CD4-positive, alpha-beta T cell treated with Interleukin-12 subunit alpha and Interleukin-12 subunit beta, for 1 hour (primary cell): ENCODE data around the gene PTPRCAP.
A peak's percentile ranks its signal among the peaks of the same experiment; 100 is the strongest.
"Not testable (repeated sequence)": the region's sequence is repeated elsewhere in the genome, so short reads cannot be mapped to it uniquely, and the experiment has no call there.

ENCODE experiments used
- DNase-seq: peaks from one replicate; pipeline ENCODE4 v3.0.0-alpha.2; 2020

Gene PTPRCAP

GRCh38 chr11:67440229-67441097 lies 3.0 kb upstream of the PTPRCAP start:
- DNase-seq, result no peak

- DNase-seq, result no peak
Observed at GRCh38 chr11:67439321-67440228, 2.1 kb upstream of the PTPRCAP start.

DNA sequence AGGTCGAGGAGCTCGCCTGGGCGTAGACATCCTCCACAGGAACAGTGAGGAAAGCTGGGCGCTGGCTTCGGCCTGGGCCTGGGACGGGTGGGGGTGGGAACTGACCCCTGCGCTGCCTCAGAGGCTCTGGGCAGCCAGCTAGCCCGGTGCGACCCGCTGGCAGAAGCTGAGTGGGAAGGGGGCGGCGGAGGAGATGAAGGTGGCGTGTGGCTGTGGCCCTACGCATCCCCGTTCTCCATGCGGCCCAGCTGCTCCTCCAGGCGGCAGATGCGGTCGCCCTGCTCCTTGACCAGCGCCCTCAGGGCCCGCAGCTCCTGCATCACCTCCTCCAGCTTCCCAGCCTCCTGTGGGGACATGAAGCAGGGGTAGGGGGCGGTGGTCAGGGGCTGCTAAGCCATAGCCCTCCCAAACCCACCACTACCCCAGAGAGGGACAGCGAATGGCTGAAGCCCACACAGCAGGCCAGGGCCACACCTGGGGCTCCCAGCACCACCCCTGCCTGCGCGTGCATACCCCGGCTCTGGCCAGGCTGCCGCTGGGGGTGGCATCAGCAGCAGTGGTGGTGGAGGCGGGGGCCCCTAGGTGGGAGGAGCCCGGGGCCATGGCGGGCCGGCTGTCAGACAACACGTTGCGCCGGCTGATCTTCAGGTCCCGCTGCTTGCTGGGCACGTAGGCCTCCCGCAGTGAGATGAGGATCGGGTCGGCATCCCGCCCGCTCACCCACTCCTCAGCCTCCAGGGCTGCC lies 848 bp upstream of the PTPRCAP start:
- DNase-seq, result peak; percentile 78

DNA sequence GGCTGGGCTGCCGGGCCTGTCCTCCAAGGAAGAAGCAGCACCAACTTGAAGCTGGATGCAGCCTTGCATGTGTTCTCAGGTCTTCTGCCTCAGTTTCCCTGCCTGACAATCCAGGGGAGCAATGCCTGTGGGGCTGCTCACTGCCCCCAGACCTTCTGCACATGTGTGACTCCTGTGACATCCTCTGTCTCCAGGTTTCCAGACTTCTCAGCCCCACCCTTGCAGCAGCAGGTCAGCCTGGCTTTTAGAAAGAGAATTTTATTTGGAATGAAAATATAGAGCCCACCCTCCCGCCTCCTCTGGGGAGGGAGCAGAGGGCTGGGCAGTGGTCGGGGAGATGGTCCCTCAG lies 301 bp upstream of the PTPRCAP start:
- DNase-seq, result no peak

GRCh38 chr11:67436459-67437081 lies 912 bp downstream of the PTPRCAP start:
- peak; percentile 67 for DNase-seq

DNA sequence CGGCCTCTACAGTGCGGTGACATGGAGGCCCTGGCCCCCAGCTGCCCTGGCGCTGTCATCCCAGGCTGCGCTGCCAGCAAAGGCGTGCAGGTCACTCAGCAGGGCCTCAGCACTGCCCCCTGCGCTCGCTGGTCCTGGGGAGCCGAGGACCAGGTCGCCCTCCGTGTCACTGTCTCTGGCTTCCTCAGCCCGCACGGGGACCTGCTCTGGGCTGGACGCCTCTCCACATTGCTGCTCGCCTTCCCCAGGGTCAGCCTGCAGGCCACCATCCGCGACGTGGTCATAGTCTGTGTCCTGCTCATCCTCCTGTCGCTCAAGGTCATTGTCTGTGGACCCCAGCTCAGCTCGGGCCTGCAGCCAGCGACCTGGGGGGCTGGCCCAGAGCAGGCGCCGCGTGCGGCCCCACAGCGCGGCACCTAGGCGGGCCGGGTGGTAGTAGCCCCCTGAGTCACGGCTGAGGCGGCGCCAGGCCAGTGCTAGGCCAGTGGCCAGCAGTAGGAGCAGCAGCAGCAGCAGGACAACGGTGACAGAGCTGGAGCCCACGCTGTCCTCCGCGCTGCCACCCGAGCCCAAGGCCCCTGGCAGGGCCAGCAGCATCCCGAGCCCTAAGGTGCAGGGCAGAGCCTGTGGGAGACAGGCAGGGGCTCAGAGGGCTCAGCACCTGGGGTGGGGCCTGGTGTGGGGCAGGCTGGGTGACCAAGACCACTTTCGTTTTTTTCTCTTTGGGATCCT lies 1.6 kb downstream of the PTPRCAP start:
- no peak for DNase-seq

DNA sequence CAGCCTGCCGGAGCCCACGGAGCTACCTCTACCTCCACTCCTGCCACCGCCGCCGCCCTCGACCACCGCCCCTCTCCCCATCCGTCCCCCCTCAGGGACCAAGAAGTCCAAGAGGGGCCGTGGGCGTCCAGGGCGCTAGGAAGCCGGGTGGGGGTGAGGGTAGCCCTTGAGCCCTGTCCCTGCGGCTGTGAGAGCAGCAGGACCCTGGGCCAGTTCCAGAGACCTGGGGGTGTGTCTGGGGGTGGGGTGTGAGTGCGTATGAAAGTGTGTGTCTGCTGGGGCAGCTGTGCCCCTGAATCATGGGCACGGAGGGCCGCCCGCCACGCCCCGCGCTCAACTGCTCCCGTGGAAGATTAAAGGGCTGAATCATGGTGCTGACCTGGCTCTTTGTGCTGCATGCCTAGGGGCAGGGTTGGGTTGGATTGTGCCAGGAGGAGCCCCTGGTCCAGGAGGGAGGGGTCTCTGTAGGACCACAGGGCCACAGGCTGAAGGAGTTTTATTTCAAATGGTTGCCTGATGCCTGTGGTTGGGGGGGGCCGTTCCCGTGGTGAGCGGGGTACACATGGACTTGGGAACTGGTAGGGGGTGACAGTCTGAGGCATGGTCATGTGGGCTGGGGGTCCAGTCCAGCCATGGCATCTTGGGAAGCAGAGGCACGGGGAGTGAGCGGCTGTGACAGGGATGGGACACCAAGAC lies 2.3 kb downstream of the PTPRCAP start:
- DNase-seq, result no peak

DNA sequence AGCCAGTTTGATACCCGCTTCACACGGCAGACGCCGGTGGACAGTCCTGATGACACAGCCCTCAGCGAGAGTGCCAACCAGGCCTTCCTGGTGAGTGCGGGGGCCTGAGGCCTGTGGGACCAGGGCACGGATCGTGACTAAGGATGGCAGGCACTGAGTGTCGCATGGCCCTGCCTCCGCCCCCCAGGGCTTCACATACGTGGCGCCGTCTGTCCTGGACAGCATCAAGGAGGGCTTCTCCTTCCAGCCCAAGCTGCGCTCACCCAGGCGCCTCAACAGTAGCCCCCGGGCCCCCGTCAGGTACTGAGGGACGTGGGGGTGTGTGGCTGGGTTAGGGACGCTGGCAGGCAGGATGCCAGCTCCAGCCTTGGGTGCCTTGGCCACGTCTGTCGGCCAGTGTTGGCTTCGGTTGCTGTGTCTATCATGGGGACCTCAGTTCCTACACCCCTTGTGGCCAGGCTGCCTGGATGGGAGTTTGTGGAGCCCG lies 3.0 kb downstream of the PTPRCAP start:
- no peak for DNase-seq

- no peak for DNase-seq
Observed at GRCh38 chr11:67433536-67434394, 3.7 kb downstream of the PTPRCAP start.

- DNase-seq, result no peak
Observed at GRCh38 chr11:67432655-67433349, 4.7 kb downstream of the PTPRCAP start.

DNA sequence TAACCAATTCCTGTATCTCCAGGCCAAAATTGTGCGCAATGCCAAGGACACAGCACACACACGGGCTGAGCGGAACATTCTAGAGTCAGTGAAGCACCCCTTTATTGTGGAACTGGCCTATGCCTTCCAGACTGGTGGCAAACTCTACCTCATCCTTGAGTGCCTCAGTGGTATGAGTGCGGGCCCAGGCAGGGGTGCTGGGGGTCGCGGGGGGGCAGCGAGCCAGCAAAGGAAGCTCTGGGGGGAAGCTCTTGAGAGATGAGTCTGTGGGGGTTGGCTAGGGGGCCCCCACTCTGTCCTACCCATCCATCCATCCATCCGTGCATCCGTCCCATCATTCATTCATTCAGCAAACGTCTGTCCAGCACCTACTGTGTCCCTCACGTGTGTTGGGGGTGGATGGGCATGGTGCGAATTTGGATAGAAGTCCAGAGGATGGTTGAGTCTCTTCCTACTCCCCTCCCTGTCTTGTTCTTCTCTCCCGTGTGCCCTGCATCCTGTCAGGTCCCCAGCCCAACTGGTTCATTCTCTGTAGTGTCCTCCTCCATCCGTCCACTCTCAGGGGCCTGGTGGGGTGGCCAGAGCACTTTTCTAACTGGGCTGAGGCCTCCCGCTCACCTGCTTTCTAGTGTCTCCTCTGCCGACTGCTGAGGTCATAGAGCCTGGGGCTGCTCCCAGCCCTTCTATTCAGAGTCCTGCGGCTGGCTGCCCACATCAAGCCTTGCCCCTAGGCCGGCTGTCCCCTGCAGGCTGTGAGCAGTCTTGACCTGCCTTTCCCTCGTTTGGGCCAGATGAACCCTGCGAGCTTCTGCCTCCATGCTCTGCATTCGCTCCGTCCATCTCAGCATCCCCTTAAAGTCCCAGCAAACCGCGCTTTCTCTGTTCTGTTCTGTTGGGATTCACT lies 5.9 kb downstream of the PTPRCAP start:
- no peak for DNase-seq

DNA sequence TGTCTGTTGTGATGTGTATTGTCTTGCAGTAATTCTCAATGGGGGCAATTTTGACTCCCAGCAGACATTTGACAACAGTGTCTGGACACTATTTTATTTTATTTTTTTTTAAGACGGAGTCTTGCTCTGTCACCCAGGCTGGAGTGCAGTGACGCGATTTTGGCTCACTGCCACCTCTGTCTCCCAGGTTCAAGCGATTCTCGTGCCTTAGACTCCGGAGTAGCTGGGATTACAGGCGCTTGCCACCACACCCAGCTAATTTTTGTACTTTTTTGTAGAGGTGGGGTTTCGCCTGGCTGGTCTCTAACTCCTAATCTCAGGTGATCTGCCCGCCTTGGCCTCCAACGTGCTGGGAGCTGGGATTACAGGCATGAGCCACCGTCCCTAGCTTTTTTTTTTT lies 7.8 kb downstream of the PTPRCAP start:
- no peak for DNase-seq

GRCh38 chr11:67429038-67429668 lies 8.3 kb downstream of the PTPRCAP start:
- DNase-seq, result no peak

DNA sequence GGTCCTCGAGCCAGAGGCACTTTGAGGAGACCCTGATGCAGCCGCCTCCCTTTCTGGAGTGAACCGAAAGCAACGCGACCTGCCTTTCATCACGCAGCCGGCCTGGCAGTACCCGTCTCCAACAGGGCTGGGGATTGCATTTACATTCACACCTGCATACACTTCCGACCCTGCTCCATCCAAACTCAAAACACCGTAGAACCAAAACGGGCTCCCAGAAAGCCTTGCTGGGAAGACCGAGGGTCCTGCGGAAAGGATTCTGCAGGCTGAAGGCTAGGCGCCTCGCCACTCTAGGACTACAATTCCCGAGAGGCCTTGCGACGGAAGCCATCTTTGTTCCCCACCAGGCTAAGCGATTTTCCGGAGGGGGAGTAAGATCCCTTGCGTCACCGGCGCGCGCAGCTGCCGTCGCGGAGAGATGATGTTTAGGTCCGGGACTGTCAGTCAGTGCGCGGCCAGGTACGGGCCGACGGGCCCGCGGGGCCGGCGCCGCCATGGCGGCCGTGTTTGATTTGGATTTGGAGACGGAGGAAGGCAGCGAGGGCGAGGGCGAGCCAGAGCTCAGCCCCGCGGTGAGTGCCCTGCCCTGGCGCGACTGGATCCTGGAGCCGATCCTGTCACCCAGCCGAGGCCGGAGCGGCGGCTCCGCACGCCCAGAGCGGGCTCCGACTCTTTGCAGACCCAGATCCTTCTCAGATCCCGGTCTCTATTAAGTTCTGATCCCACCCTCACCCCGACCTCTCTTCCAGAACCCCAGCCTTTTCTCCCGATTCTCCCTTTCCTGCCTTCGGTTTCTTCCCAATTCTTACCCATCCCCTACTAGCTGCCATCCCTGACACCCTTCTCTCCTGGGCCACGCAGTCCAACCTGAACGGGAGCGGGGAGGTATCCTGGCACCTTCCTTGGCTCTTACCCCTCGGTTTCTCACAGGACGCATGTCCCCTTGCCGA lies 9.2 kb downstream of the PTPRCAP start, which contains the start of gene RPS6KB2:
TSS of gene RPS6KB2 (plus strand) at position 443 of the 950 bp plus-strand sequence. CDS start at position 495, 52 bp downstream.
- peak; percentile 99 for DNase-seq

DNA sequence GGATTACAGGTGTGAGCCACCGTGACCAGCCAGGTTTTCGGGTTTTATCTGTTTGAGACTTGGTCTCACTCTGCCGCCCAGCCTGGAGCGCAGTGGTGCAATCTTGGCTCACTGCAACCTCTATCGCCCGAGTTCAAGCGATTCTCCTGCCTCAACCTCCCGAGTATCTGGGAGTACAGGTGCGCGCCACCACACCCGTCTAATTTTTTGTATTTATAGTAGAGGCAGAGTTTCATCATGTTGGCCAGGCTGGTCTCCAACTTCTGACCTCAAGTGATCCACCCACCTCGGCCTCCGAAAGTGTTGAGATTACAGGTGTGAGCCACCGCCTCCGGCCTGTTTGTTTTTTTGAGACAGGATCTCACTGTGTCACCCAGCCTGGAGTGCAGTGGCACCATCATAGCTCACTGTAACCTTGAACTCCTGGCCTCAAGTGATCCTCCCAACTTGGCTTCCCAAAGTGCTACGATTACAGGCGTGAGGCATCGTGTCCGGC lies 10.1 kb downstream of the PTPRCAP start:
- DNase-seq, result not testable (repeated sequence)

DNA sequence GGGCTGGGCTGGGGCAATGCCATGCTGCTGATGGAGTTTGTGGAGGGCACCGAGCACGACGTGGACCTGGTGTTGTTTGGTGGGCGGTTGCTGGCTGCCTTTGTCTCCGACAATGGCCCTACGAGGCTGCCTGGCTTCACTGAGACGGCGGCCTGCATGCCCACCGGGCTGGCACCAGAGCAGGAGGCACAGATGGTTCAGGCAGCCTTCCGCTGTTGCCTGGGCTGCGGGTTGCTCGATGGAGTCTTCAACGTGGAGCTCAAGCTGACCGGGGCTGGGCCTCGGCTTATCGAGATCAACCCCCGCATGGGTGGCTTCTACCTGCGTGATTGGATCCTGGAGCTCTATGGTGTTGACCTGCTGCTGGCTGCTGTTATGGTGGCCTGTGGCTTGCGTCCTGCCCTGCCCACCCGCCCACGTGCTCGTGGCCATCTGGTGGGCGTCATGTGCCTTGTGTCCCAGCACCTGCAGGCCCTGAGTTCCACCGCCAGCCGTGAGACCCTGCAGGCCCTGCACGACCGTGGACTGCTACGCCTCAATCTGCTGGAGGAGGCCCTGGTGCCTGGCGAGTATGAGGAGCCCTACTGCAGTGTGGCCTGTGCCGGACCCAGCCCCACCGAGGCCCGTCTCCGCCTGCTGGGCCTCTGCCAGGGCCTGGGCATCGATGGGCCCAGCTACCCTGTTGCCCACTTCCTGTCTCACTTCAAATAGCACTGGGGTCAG lies 13.4 kb downstream of the PTPRCAP start:
- no peak for DNase-seq
